NCI-H2107 treated with DMSO at 0.1 percent for 48 hours (cell line): ENCODE results near the gene RNF224.

ENCODE experiments used
- DNase-seq: peaks from one replicate; lab custom pipeline; 2025; ENCODE audit not compliant: unreplicated experiment; lab: John Stamatoyannopoulos, UW

The RNF224 gene

GRCh38 chr9:137191691-137192447, 35.4 kb upstream of the RNF224 start:
- DNase-seq: no peak

GRCh38 chr9:137192448-137192780, 34.9 kb upstream of the RNF224 start:
- no peak for DNase-seq

GRCh38 chr9:137192859-137193258, 34.4 kb upstream of the RNF224 start:
- no peak for DNase-seq

- DNase-seq: no peak
These were observed 33.5 kb upstream of the RNF224 start for GRCh38 chr9:137193771-137194170.

GRCh38 chr9:137194388-137194787, 32.9 kb upstream of the RNF224 start:
- no peak for DNase-seq

- DNase-seq: peak; percentile 51
These were observed 32.4 kb upstream of the RNF224 start for GRCh38 chr9:137194909-137195308.

GRCh38 chr9:137195525-137196220, 31.6 kb upstream of the RNF224 start:
- peak; percentile 97 for DNase-seq

- DNase-seq: no peak
These were observed 29.0 kb upstream of the RNF224 start for GRCh38 chr9:137198051-137198901.

- no peak for DNase-seq
These were observed 28.4 kb upstream of the RNF224 start for GRCh38 chr9:137198902-137199283.

- no peak for DNase-seq
These were observed 27.7 kb upstream of the RNF224 start for GRCh38 chr9:137199411-137200121.

- DNase-seq: peak; percentile 98
These were observed 26.7 kb upstream of the RNF224 start, which contains the start of gene TPRN for GRCh38 chr9:137200311-137201204. TSS of gene TPRN (minus strand) at chr9:137200741. CDS start at chr9:137200711, 30 bp downstream.

GRCh38 chr9:137201205-137201868, 26.0 kb upstream of the RNF224 start:
- DNase-seq: no peak

GRCh38 chr9:137202966-137203365, 24.3 kb upstream of the RNF224 start:
- DNase-seq: no peak

- no peak for DNase-seq
These were observed 22.6 kb upstream of the RNF224 start for GRCh38 chr9:137204731-137205125.

- peak; percentile 42 for DNase-seq
These were observed 21.9 kb upstream of the RNF224 start, which contains the start of the genes NDOR1 and TMEM203 for GRCh38 chr9:137205126-137206069. TSS of gene NDOR1 (plus strand) at chr9:137205700. CDS start at chr9:137205778, 78 bp downstream. TSS of gene TMEM203 (minus strand) at chr9:137205648. CDS start at chr9:137205414, 234 bp downstream.

GRCh38 chr9:137206602-137207001, 20.7 kb upstream of the RNF224 start:
- DNase-seq: no peak

- DNase-seq: no peak
These were observed 15.8 kb upstream of the RNF224 start for GRCh38 chr9:137211532-137211931.

- no peak for DNase-seq
These were observed 14.8 kb upstream of the RNF224 start for GRCh38 chr9:137212520-137212919.
